Liver (tissue), 9 donors: ENCODE measurements around the gene LRP5. TPM values are rescaled to one million over a fixed set of nuclear protein-coding genes. Genes with fewer than 3 reads are reported as not detected.

ENCODE experiments used
- DNase-seq: peaks from one replicate; pipeline ENCODE4 v3.0.0-alpha.2; 2017; ENCODE audit warnings: low spot score
- H3K27ac ChIP-seq, 2 donors: one replicate each; pipeline ENCODE4 v1.7.0; 2013; ENCODE audit warnings: inconsistent platforms in 2 of 2, low read length in 2 of 2, control low read depth in 1 of 2, low read depth in 1 of 2, mild to moderate bottlenecking in 1 of 2
- H3K27me3 ChIP-seq, 4 donors: one replicate each; pipeline versions ENCODE4 v1.6.1 to v1.7.0; 2013; ENCODE audit warnings: low read length in 3 of 4, inconsistent platforms in 1 of 4, mild to moderate bottlenecking in 1 of 4, moderate library complexity in 1 of 4; ENCODE audit not compliant: control insufficient read depth in 4 of 4, insufficient read depth in 4 of 4
- H3K36me3 ChIP-seq, 4 donors: one replicate each; pipeline versions ENCODE4 v1.6.1 to v1.7.0; 2013; ENCODE audit warnings: low read length in 3 of 4, mild to moderate bottlenecking in 3 of 4, low read depth in 1 of 4, moderate library complexity in 1 of 4; ENCODE audit not compliant: control insufficient read depth in 4 of 4, insufficient read depth in 3 of 4
- H3K4me1 ChIP-seq, 4 donors: one replicate each; pipeline versions ENCODE4 v1.6.1 to v1.7.0; 2013; ENCODE audit warnings: low read length in 3 of 4, mild to moderate bottlenecking in 3 of 4, moderate library complexity in 1 of 4; ENCODE audit not compliant: control insufficient read depth in 4 of 4, insufficient read depth in 4 of 4
- H3K4me3 ChIP-seq, 3 donors: one replicate each; pipeline versions ENCODE4 v1.6.1 to v1.7.0; 2013; ENCODE audit warnings: low read length in 3 of 3, control low read depth in 1 of 3, low read depth in 1 of 3, mild to moderate bottlenecking in 1 of 3
- H3K9ac ChIP-seq, 2 donors: one replicate each; pipeline ENCODE4 v1.7.0; 2013; ENCODE audit warnings: low read length in 2 of 2, mild to moderate bottlenecking in 2 of 2, moderate library complexity in 2 of 2, control low read depth in 1 of 2, low read depth in 1 of 2
- H3K9me3 ChIP-seq, 4 donors: one replicate each; pipeline versions ENCODE4 v1.6.1 to v1.7.0; 2013; ENCODE audit warnings: low read length in 3 of 4; ENCODE audit not compliant: control insufficient read depth in 4 of 4
- EGR1 ChIP-seq, 2 donors: IDR thresholded peaks; 2 replicates each; pipeline ENCODE4 v1.6.1; 2016 to 2018; ENCODE audit warnings: antibody characterized with exemption in 2 of 2, low read depth in 2 of 2
- FOXA1 ChIP-seq: IDR thresholded peaks from 2 replicates; pipeline ENCODE4 v1.6.1; 2016; ENCODE audit warnings: antibody characterized with exemption
- FOXA2 ChIP-seq: IDR thresholded peaks from 2 replicates; pipeline ENCODE4 v1.6.1; 2016; ENCODE audit warnings: antibody characterized with exemption
- GABPA ChIP-seq, 2 donors: IDR thresholded peaks in 1 of 2; conservative IDR thresholded peaks in 1 of 2; 2 replicates each; pipeline ENCODE4 v1.6.1; 2016; ENCODE audit warnings: antibody characterized with exemption in 2 of 2, mild to moderate bottlenecking in 1 of 2, moderate library complexity in 1 of 2
- HNF4A ChIP-seq, 2 donors: conservative IDR thresholded peaks; 2 replicates each; pipeline ENCODE4 v1.6.1; 2016; ENCODE audit warnings: antibody characterized with exemption in 2 of 2, mild to moderate bottlenecking in 2 of 2
- HNF4G ChIP-seq: IDR thresholded peaks from 2 replicates; pipeline ENCODE4 v1.6.1; 2016; ENCODE audit warnings: antibody characterized with exemption
- JUND ChIP-seq, 2 donors: IDR thresholded peaks; 2 replicates each; pipeline ENCODE4 v1.6.1; 2016; ENCODE audit warnings: antibody characterized with exemption in 2 of 2
- NR2F2 ChIP-seq: IDR thresholded peaks from 2 replicates; pipeline ENCODE4 v1.6.1; 2016; ENCODE audit warnings: antibody characterized with exemption
- RAD21 ChIP-seq, 2 donors: IDR thresholded peaks; 2 replicates each; pipeline ENCODE4 v1.6.1; 2016; ENCODE audit warnings: antibody characterized with exemption in 2 of 2, mild to moderate bottlenecking in 2 of 2
- RXRA ChIP-seq, 2 donors: IDR thresholded peaks; 2 replicates each; pipeline ENCODE4 v1.6.1; 2017 to 2018; ENCODE audit warnings: antibody characterized with exemption in 2 of 2, mild to moderate bottlenecking in 1 of 2
- SP1 ChIP-seq: IDR thresholded peaks from 2 replicates; pipeline ENCODE4 v1.6.1; 2018; ENCODE audit warnings: antibody characterized with exemption, mild to moderate bottlenecking
- TAF1 ChIP-seq: conservative IDR thresholded peaks from 2 replicates; pipeline ENCODE4 v1.6.1; 2016; ENCODE audit warnings: antibody characterized with exemption, mild to moderate bottlenecking
- YY1 ChIP-seq: IDR thresholded peaks from 2 replicates; pipeline ENCODE4 v1.6.1; 2016; ENCODE audit warnings: antibody characterized with exemption, mild to moderate bottlenecking
- WGBS: extraction: QIAGEN DNeasy Blood & Tissue Kit; methylation state at CpG from one replicate; pipeline ENCODE4 v1.1.7; 2013; 5-methylcytosine and 5-hydroxymethylcytosine counted together
- polyA plus RNA-seq, 2 donors: library from polyadenylated mRNA; stranded (reverse) in 1 of 2; unstranded in 1 of 2; fragments of 200-250 nt in 1 of 2; fragments of >200 nt in 1 of 2; fragmentation: Nextera tagmentation in 1 of 2; extraction: Ambion mirVana in 1 of 2; gene quantifications; one replicate each; pipeline versions ENCODE4 v1.2.1 to v1.2.3, GENCODE V29; 2013 to 2015
- total RNA-seq, 2 donors: library from RNA; depleted of rRNA; stranded (reverse); fragments of >200 nt; gene quantifications; one replicate each; pipeline ENCODE4 v1.2.3, GENCODE V29; 2014
- TF ChIP-seq, protein P1 (sequence below): IDR thresholded peaks from 2 replicates; pipeline ENCODE4 v1.6.1; 2016; ENCODE audit warnings: antibody characterized with exemption
- TF ChIP-seq, protein P2 (sequence below): IDR thresholded peaks from 2 replicates; pipeline ENCODE4 v1.6.1; 2016; ENCODE audit warnings: antibody characterized with exemption
- TF ChIP-seq, protein P3 (sequence below): fragments of 150-350 bp; IDR thresholded peaks from 2 replicates; pipeline ENCODE4 v1.5.1; 2017; ENCODE audit warnings: improper control_type of control experiment, low read depth, low read length; ENCODE audit not compliant: missing input control
- donor health status: healthy.
- donor health status: healthy.
- donor health status: healthy.
- donor health status: healthy.
- donor health status: healthy.

Gene LRP5
- total and polyA plus RNA-seq, 4 donors, result 48.9 to 99.3 (median 71.3) TPM

- Histone ChIP-seq H3K9me3 (no peaks in the 10 kb centered on the region), H3K4me1 (no peaks in the 10 kb centered on the region), H3K9ac (no peak overlapping the region), H3K27me3 (no peaks in the 10 kb centered on the region), H3K27ac (no peak overlapping the region), H3K36me3 (peaks cover 34 to 91% (median 46%) of the 10 kb centered on the region in 4 donors), H3K4me3 (no peak overlapping the region)
- WGBS, result 94% methylated on average over 16 of the region's 16 CpGs
- DNase-seq, result no peak
- TF ChIP-seq RXRA (IDR thresholded peaks at IDR 0.05) (no peak), SP1 (no peak), GABPA (IDR thresholded peaks at IDR 0.05 in 1 of 2, conservative IDR thresholded peaks at IDR 0.05 in 1 of 2) (no peak), TAF1 (no peak), FOXA1 (no peak), RAD21 (IDR thresholded peaks at IDR 0.05) (no peak), YY1 (no peak), HNF4G (no peak), EGR1 (IDR thresholded peaks at IDR 0.05; ENCODE audit: low read depth in 2 of 2) (no peak), HNF4A (conservative IDR thresholded peaks at IDR 0.05) (no peak), NR2F2 (no peak), FOXA2 (no peak), JUND (IDR thresholded peaks at IDR 0.05) (no peak)
- TF ChIP-seq, protein P1, sequence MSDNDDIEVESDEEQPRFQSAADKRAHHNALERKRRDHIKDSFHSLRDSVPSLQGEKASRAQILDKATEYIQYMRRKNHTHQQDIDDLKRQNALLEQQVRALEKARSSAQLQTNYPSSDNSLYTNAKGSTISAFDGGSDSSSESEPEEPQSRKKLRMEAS, result no peak
- TF ChIP-seq, protein P2, sequence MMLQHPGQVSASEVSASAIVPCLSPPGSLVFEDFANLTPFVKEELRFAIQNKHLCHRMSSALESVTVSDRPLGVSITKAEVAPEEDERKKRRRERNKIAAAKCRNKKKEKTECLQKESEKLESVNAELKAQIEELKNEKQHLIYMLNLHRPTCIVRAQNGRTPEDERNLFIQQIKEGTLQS, result no peak
- TF ChIP-seq, protein P3, sequence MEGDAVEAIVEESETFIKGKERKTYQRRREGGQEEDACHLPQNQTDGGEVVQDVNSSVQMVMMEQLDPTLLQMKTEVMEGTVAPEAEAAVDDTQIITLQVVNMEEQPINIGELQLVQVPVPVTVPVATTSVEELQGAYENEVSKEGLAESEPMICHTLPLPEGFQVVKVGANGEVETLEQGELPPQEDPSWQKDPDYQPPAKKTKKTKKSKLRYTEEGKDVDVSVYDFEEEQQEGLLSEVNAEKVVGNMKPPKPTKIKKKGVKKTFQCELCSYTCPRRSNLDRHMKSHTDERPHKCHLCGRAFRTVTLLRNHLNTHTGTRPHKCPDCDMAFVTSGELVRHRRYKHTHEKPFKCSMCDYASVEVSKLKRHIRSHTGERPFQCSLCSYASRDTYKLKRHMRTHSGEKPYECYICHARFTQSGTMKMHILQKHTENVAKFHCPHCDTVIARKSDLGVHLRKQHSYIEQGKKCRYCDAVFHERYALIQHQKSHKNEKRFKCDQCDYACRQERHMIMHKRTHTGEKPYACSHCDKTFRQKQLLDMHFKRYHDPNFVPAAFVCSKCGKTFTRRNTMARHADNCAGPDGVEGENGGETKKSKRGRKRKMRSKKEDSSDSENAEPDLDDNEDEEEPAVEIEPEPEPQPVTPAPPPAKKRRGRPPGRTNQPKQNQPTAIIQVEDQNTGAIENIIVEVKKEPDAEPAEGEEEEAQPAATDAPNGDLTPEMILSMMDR, result no peak
Observed at GRCh38 chr11:68436162-68436888, 123.9 kb downstream of the LRP5 start.

DNA sequence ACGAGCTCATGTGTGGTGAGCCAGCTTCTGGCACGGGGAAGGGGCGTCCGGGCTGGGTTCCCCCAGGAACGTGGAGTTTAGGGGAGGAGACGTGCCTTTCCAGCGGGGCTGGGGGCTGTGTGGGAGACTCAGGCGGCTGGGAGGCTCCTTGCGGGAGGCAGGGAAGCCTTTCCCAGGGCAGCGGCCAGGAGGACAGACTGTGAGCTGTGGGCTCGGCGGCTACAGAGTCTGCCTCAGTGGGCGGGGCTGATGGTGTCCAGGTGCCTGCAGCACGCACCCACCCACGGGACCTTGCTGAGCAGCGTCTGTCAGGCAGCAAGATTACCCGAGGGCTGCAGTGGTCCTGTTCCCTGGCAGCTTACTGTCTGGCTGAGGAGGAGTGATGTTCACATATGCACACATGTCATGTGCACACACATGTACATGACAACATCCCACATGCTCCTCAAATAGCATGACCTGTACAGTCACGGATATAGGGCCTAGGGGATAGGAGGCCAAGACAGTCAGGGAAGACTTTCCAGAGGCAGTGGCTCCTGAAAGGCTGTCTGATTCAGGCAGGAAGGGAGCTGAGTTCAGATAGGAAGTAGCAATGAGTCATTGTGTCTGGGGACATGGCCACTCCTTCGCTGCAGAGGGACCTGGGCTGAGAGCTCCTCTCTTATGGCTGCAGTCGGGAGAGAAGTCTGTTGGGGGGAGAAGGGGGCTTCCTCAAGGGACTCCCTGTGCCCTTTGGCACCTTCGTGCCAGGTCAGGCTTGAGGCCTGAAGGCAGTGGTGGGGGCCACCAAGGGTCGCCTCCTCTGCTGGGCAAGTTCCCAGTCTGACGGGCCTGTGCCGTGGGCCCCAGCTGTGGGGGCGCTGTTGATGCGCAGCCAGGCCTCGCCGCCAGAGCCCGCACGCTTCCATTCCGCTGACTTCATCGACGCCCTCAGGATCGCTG is 124.9 kb downstream of the LRP5 start:
- H3K4me1 ChIP-seq, result no peaks in the 10 kb centered on the region
- peaks cover 30 to 91% (median 46%) of the 10 kb centered on the region in 4 donors for H3K36me3 ChIP-seq
- peak overlapping the region in 1 of 2 donors; percentile 18 for H3K27ac ChIP-seq
- no peak overlapping the region for H3K4me3 ChIP-seq
- H3K27me3 ChIP-seq, result no peaks in the 10 kb centered on the region
- H3K9me3 ChIP-seq, result no peaks in the 10 kb centered on the region
- TF ChIP-seq FOXA2 (no peak), EGR1 (IDR thresholded peaks at IDR 0.05; ENCODE audit: low read depth in 2 of 2) (no peak), JUND (IDR thresholded peaks at IDR 0.05) (peak; percentile 53 to 71), HNF4G (no peak)
- H3K9ac ChIP-seq, result no peak overlapping the region
- WGBS, result 91% methylated on average over 34 of the region's 34 CpGs
- DNase-seq, result no peak
